Measurements from ENCODE around the gene CRYGN.

CRYGN gene, protein sequence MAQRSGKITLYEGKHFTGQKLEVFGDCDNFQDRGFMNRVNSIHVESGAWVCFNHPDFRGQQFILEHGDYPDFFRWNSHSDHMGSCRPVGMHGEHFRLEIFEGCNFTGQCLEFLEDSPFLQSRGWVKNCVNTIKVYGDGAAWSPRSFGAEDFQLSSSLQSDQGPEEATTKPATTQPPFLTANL

DNA sequence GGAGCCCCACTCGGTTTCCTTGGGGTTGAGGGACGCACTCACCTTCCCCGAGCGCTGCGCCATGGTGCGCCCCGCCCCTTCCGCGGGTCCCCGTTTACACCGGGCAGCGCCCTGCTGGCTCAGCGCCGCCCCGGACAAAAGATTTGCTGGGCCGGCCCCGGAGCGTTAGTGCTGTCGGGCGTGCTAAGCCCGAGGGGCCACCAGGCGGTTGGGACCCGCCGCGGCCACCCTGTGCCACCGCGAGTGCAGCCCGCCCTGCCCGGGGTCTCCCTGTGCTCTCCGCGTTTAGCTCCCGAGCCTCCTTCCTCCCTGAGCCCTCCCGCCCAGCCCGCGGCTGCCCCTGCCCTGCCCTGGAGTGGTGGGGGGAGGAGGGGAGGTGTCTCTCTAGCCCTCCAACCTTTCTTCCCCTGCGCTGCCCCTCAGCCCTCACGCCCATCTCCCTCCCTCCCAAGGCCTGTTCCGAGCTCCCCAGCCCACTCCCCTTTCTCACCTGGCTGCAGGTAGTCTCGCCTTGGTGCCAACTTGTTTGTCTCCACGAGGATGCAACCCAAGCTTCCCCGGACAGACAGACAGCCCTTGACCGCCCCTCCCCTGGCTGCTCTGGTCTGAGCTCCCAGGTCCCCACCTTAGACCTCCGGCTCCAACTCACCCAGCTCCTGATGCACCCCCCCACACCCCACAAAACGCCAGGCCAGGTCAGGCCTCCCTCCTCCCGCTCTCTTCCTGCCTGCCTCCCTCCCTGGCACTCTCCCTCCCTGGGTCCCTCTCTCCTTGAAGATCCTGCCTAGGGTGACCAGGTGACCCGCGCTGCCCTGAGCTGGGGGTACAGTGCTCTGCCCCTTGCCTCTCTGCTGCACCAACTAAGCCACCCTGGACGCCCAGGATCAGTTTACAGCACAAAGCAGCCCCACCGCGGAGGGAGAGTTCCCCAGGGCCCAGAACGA lies at the start of gene CRYGN:
CRYGN (minus strand) TSS at position 287 of the 944 bp plus-strand sequence; CDS start at position 63, 224 bp downstream.
- in situ Hi-C loops (cut with MboI; ENCODE audit: low sequenced_read_pairs) = loop anchor here (10.0 kb wide), 1 partner anchor 65 kb away; no protein-coding TSS in a partner anchor

DNA sequence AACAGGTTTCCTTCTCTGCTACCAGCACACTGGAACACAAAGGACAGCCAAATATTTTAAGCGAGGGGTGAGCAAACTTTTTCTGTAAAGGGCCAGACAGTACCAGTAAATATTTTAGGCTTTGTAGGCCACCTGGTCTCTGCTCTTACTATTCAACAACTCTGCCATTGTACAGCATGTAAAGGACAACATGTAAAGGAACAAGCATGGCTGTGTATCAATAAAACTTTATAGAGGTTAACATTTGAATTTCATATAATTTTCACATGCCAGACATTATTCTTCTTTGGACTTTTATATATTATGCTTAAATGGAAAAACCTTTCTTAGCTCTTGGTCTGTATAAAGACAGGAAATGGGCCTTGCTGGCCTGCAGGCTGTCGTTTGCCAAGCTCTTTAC lies 49.6 kb upstream of the CRYGN start:
- in situ Hi-C loops (cut with MboI; ENCODE audit: low sequenced_read_pairs) = no loop called here

DNA sequence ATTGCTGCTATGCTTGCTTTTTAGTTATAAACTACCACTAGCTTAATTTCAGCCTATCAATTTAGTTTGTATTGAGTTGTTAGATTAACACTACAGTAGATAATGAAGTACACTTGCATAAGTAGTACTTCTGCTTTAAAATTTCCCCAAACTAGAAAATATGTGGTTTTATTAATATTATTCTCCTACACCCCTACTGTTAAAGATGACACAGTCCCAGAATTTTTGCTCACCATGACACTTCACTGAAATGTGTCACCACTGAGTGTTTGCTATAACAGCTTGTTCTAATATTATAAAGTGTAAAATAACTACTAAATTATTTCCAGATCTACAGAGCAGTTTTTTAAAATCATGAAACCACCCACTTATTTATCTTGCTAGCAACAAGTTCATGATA lies 48.2 kb upstream of the CRYGN start:
- in situ Hi-C loops (cut with MboI; ENCODE audit: low sequenced_read_pairs) = no loop called here

DNA sequence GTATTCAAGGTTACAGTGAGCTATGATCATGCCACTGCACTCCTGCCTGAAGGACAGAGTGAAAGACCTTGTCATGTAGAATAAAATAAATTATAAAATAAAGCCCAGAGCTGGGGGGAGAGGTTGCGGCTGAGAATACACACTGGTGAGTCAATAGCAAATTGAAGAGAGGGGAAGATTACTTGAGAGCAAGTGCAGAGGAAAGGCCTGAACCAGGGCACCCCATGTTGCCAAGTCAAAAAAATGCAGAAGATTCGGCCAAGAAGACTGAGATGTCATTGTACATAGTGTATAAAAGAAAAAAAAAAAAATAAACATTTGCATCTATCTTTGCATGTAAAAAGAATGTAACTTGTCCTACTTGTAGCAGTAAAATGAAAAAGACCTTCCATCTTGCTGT lies 47.3 kb upstream of the CRYGN start:
- in situ Hi-C loops (cut with MboI; ENCODE audit: low sequenced_read_pairs) = no loop called here

DNA sequence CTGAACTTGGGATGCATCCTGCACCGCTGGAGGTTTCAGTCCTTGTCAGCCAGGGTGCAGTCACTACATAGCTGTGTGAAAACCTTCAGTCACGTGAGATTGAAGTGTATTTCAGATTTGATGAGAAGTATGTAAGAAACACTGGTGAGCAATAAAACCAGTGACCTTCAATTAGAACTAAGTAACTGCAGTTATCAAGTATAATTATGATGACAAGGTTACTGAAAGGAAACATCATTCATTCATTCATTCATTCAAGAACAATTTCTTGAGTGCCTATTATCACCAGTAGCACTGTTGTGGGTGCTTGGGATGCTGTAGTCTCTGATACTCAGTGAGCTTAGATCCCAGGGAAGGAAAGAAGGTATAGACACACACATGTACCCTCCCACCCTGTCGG lies 46.1 kb upstream of the CRYGN start:
- in situ Hi-C loops (cut with MboI; ENCODE audit: low sequenced_read_pairs) = no loop called here

DNA sequence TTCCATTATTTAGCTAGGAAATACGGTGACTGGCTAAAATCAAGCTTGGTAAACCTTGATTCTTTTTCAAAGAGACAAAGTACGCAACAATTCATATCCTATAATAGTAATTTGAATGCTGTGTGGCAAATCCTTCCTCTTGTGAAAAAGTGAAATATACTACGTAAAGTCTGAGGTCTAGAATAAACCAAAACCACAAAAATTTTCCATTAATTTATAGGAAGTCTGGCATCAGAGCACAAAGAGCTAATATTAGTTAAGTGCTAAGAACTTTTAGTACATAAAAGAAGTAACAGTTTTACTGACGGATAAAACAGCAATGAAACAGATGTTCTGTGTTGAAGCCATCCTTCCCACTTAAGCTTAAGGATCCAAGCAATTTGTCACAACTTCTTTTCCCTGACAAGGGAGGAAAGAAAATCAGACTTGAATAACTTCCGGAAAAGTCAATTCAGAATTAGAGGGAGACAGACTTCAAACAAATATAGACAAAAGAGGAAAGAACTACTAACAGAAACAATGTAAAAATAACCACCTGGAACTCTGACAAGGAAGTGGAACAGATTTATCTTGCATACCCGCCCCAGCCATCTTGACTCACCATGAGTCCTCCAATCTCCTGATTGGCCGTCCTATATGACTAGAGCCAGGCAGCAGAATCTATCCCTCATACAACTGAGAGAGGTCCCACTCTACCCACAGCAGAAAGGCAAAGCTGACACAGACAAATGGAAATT lies 45.2 kb upstream of the CRYGN start:
- in situ Hi-C loops (cut with MboI; ENCODE audit: low sequenced_read_pairs) = no loop called here

DNA sequence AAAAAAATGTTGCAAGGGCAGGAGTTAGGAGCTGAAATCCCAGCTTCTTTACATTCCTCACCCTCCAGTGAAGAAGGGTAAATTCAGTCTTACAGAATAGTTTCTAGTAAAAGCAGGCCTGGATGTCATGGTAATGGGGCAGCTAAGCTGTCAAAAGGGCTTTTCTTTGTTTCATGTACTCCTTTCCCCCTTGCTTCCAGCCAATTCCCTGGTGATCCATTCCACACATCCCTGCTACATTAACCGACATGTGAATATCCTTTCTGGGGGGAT lies 43.7 kb upstream of the CRYGN start:
- in situ Hi-C loops (cut with MboI; ENCODE audit: low sequenced_read_pairs) = no loop called here

DNA sequence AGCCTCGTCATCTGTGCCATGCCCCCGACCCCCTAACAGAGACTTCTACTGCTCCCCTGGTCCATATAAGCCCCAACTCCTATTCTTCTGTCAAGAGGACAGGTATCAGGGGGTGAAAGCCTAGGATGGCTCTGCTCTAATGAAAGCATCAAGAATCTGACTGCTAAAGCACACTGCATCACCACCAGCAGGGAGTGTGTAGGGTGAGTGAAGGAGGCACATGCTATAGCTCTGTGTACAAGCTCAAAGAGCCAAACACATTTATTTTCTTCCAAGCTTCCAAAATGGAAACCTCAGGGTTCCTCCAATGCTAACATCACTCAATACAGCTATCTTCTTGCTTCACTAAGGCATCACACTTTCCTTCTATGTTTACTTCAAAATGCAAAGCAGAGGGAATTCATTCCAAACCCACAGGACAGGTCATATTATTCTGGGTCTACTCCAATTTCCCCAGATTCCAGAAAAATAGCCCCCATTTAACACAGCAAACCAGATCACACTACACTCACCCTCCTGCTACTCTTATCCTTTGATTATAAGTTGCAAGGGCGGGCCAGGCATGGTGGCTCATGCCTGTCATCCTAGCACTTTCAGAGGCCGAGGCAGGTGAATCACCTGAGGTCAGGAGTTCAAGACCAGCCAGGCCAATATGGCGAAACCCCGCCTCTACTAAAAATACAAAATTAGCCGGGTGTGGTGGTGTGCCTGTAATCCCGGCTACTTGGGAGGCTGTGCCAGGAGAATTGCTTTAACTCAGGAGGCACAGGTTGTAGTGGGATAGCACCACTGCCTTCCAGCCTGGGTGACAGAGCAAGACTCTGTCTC lies 43.2 kb upstream of the CRYGN start:
- in situ Hi-C loops (cut with MboI; ENCODE audit: low sequenced_read_pairs) = no loop called here

DNA sequence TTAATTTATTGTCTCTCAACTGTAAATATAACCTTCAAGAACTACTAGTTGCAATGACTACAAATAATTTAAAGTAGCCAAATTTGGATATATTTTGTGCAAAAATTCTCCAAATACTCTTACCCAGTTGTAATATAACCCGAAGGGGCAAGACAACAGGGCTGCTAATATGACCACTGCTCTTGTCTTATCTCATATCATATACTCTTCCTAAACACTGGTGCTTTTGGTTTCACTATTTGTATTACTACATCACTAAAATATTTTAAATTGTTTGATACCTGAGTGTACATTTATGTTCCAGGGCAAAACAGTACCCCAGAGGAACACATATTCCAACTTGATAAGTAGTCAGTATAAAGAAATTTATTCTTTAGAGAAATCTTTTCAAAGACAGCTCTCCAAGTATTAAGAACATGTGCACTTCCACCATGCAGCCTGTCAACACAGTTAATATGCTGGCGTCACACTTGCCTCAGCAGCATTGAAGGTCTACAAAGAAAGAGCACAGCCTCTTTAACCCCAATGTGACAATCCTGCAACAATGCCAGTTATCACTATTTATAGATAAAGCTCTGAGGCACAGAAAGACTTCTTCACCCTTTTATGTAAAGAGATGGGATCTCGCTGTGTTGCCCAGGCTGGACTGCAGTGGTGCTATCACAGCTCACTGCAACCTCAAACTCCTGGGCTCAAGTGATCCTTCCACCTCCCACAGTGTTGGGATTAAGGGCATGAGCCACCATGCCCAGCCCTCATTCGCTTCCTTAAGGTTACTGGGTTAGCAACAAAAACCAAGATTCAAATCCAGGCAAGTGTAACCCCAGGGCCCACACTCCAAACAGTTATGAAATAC lies 41.9 kb upstream of the CRYGN start:
- in situ Hi-C loops (cut with MboI; ENCODE audit: low sequenced_read_pairs) = no loop called here

DNA sequence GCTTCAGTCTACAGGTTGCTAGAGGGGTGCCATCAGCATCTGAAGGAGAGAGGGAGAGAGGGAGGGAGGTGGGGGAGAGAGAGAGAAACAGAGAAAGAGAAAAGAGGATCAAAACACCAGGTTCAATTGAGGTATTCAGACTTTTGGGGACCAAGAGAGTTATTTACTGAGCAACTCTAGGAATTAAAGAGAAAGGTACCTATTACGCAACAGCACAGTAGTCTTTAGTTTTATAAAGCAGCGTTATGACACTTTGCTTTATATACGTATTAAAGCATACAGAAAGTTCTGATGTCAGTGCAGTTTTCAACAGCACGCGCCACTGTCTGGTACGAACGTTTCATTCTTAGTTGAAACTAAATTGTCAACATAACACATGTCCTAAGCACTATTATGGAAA lies 37.9 kb upstream of the CRYGN start:
- in situ Hi-C loops (cut with MboI; ENCODE audit: low sequenced_read_pairs) = no loop called here

DNA sequence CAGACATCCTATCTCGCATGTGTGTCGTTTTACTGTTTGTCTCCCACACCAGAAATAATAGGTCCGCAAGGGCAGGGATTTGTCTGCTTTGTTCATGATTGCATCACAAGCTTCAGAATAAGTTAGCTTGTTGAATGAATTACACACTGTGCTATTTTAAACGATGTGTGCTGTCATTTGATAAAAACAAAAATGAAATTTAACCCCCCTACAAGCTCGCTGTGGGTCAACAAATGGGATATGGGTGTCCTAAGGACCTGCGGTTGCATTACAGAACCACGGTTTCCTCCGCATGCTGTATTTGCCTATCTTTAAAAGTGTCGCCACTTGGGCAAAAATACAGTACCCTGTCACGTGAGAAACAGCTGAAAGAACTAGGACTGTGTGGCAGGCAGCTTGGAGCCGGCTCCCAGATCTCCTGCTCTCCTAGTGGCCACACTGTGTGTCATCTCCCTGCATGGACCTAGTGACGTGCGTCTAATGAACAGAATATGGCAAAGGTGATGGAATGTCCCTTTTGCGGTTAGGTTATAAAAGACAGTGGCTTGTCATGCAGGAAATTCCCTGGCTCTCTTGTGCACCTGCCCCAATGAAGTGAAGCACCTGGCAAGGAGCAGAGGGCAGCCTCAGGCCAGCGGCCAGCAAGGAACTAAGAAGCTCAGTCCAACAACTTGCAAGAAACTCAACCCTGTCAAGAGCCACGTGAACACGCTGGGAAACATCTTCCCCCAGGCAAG lies 32.9 kb upstream of the CRYGN start:
- in situ Hi-C loops (cut with MboI; ENCODE audit: low sequenced_read_pairs) = no loop called here

DNA sequence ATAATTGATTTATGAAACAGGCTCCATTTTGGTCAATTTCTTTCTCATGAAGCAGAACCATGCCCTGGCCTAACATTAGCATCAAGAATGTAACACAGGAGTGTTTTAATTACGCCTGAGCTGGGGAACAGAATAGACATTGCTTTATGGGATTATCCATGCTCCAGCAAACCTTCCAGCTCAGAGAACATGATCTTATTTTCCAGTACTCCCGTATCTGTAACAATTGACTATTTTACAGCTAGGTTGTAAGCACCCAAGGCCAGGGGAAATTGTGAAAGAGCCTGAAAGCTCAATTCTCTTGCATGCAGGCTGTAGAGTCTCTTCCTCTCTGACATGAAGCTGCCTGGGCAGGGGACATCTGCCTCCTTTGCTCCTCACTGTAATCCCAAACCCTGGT lies 30.8 kb upstream of the CRYGN start:
- in situ Hi-C loops (cut with MboI; ENCODE audit: low sequenced_read_pairs) = no loop called here

DNA sequence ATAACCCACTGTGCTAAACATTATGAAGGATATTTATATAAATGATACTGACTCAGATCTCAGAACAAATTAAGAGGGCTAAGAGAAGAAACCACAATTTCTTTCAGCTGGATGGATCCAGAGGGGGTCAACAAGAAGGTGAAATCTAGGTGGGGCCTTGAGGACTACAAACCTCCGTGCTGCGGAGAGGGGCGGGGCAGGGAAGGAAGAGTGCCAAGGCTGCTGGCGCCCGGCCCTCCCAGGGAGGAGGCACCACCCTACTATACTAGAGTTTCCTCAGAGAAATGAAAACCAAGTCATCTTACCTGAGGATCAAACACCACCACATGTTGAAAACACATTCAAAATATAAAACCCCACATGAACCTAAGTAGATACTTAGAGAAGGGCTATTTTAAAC lies 29.3 kb upstream of the CRYGN start:
- in situ Hi-C loops (cut with MboI; ENCODE audit: low sequenced_read_pairs) = no loop called here

DNA sequence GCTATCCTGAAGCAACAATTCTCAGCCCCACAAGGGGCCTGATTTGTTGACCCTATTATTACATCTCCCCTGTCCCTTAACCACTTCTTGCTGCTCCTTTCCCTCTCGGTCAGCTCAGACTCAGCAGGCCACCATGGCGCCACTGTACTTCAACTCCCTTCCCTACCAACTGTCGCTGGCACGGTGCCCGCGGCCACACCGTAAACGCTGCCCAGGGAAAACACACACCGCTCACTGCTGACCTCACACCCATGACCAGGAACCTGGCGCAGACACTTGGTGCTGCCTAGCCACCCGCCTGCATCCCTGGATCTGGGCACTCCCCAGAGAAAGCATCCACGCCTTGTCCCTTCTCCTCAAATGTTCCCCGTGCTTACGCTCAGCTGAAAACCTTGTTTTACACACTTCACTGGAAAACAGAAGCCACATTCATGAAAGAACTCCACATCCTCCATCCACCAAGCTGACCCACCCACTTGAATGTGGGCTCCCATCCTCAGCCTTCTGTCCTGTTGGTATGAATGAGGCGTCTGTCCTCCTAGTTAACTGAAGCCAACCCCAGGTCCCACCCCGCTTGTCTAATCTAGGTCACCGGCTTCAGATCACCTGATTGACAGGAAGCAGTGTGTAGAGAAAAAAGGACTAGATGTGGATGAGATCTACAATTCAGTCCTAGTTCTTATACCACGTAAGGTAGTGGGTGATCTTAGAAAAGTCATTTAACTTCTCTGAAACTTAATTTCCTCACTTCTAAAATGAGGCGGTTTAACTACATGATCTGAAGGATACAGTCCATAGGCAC lies 28.5 kb upstream of the CRYGN start:
- in situ Hi-C loops (cut with MboI; ENCODE audit: low sequenced_read_pairs) = no loop called here

DNA sequence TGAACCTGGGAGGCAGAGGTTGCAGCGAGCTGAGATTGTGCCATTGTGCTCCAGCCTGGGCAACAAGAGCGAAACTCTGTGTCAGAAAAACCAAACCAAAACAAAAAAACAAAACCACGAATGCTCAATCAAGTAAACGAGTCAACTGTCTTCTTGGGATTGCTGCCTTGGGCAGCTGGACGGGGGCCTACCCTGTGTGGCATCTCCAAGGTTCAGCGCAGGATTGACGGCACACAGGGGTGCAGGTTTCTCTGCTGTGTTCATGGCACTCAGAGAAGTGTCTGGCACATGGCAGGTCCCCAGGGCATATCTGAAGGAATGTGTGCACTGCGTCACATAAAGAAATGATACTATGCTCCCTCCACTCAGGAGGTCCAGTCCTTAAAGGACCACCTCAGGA lies 25.2 kb upstream of the CRYGN start:
- in situ Hi-C loops (cut with MboI; ENCODE audit: low sequenced_read_pairs) = no loop called here

DNA sequence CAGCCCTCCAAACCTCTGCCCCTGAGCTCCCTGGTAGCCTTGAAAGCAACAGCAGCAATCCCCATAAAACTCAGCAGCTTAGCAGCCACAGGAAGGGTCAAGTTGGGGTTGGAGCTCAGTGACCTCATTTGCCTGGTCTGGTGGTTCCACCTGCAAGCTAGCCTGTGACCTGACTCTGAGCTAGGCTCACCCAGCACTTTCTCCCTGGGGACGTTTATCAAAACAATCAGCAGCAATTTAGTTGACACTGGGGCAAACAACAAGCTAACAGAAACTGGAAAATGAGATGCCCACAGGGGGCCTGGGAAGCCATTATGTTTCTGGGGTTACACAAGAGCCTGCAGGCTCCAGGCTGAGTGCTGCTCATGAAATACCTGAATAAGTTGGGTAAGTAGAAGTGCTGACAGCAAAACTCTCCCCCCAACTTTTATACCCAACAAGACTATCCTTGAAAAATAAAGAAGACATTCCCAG lies 22.4 kb upstream of the CRYGN start:
- in situ Hi-C loops (cut with MboI; ENCODE audit: low sequenced_read_pairs) = no loop called here

DNA sequence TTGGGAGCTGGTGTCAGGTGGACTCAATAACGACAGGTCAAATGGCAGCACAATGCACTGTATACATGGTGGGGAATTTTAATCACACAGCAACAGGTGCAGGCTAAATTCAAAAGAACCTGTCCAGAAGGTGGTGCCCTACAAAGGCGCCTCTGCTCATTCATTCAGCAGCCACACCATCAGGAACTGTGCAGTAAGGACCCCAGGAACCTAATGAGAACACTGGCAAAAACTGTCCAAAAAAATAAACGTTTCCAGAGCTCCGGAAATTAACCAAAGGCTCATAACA lies 21.9 kb upstream of the CRYGN start:
- in situ Hi-C loops (cut with MboI; ENCODE audit: low sequenced_read_pairs) = no loop called here

DNA sequence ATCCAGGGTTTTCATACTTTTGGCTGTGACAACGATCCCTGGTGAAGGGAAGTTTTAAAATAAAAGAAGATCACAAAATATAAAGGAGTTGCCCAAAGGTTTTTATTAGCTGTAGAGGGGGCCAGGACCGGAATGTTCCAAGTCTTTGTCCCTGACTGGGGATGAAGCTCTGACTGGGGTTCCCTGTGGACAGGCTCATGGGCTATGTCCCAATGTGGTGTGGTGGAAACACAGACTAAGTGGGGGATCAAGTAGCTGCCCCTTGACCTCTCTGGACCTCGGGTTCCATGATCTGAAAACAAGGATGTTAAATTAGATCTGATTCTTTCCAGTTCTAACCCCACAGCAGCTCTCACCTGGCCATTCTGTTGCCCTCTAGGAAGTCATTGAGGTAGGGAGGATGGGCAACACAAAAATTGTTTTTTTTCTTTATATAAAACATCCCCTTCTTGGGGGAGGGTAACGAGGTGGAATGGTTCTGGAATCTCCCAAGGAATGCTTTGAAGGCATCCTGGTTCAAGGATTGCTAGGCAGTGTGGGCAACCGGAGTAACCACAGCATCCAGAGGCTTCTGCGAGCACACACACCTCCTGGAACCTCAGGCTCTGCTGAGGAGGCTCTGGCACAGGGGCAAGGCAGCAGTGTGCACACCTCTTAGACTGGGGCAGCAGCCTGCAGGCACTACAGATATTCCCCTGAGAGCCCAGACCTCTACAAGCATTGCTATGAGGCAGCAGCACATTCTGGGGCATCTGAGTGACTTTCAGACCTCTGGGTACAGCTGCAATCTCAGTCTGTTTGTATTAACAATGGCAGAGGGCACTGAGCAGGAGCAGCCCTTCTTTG lies 21.4 kb upstream of the CRYGN start:
- in situ Hi-C loops (cut with MboI; ENCODE audit: low sequenced_read_pairs) = no loop called here
